ENCODE measurements around the gene PALM2AKAP2.

DNA sequence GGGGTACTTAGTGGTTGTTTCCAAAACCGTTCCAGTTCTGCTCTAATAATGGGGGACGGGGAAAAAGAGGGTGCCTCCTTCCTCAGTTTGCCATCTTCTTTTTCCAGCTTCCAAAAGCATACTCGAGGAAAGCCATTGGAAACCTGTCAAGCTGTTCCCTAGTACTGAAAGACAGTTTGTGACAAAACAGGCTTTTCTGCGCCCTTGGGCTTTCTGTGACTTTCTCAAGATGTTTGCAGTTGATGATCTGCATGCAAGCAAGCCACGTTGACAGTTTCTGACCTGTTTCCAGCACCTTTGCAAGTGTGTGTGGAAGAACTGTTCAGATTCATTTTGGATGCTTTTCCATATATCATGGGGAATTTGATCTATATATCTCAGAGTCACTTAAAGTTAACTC is 26.7 kb upstream of the PALM2AKAP2 start:
- TF ChIP-seq, protein P1, sequence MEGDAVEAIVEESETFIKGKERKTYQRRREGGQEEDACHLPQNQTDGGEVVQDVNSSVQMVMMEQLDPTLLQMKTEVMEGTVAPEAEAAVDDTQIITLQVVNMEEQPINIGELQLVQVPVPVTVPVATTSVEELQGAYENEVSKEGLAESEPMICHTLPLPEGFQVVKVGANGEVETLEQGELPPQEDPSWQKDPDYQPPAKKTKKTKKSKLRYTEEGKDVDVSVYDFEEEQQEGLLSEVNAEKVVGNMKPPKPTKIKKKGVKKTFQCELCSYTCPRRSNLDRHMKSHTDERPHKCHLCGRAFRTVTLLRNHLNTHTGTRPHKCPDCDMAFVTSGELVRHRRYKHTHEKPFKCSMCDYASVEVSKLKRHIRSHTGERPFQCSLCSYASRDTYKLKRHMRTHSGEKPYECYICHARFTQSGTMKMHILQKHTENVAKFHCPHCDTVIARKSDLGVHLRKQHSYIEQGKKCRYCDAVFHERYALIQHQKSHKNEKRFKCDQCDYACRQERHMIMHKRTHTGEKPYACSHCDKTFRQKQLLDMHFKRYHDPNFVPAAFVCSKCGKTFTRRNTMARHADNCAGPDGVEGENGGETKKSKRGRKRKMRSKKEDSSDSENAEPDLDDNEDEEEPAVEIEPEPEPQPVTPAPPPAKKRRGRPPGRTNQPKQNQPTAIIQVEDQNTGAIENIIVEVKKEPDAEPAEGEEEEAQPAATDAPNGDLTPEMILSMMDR (IDR thresholded peaks at IDR 0.05), result no peak
- TF ChIP-seq POLR2AphosphoS5 (IDR thresholded peaks at IDR 0.05), result no peak

Measured in upper lobe of left lung (tissue), 4 donors.